Right hindlimb (tissue), 1 donor: ENCODE data around the gene CDKN2C.
"Not testable (repeated sequence)": the region's sequence is repeated elsewhere in the genome, so short reads cannot be mapped to it uniquely, and the experiment has no call there.

Source experiments
- DNase-seq: peaks from one replicate; pipeline ENCODE4 v3.0.0-alpha.2; 2018

The CDKN2C gene

DNA sequence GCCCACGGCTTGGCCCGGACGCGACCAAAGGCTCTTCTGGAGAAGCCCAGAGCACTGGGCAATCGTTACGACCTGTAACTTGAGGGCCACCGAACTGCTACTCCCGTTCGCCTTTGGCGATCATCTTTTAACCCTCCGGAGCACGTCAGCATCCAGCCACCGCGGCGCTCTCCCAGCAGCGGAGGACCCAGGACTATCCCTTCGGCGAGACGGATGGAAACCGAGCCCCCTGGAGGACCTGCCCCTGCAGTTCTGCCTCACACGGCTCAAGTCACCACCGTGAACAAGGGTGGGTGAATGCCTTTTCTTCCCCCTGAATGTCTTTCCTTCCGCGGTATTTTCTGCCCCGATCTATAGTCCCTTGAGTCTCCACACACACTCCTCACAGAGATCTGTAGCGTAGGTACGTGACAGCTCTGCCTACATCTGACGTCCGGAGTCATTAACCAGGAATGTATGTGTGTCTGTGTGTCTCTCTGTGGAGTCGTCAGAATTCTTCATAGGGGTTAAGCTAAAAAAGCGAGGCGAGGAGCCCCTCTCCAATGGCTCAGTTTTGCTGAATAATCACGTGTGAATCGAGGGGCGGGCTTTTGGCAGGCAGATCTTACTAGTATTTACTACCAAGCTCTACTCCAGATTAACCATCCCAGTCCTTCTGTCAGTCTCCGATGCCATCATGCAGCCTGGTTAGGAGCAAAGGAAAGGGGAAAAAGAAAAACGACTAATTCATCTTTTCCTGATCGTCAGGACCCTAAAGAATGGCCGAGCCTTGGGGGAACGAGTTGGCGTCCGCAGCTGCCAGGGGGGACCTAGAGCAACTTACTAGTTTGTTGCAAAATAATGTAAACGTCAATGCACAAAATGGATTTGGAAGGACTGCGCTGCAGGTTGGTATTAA is at the start of gene CDKN2C:
TSS of gene CDKN2C (plus strand) at position 635 of the 898 bp plus-strand sequence. CDS start at position 759, 124 bp downstream.
- DNase-seq: peak; percentile 79

DNA sequence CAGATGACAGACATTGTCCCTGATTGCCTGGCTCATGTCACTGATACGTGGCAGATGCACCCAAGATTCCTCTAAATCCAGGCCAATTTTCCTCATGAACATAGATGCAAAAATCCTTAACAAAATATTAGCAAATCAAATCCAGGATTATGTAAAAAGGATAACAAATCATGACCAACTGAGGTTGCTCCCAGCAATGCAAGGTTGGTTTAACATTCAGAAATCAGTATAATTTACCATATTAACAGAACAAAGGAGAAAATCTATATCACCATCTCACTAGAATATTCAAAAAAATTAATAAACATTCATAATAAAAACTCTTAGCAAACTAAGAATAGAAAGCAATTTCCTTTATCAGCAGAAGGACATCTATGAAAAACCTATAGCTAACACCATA is 49.6 kb upstream of the CDKN2C start:
- DNase-seq: no peak

DNA sequence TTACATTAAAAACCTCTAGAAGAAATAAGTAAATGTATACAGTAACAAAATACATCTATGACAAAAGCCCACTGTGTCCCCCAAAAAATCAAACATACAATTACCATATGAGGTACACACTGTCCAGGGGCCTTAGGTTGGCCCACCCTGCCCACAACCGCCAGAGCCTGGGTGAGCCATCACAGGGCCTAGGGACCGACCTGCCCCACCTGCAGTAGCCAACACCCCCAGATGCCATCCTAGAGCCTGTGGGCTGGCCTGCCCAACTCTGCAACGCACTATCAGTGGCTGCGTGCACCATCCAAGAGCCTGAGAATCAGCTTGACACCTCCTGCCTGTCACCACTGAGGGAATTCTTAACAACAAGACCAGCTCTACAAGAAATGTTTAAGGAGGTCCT is 49.0 kb upstream of the CDKN2C start:
- DNase-seq: no peak

DNA sequence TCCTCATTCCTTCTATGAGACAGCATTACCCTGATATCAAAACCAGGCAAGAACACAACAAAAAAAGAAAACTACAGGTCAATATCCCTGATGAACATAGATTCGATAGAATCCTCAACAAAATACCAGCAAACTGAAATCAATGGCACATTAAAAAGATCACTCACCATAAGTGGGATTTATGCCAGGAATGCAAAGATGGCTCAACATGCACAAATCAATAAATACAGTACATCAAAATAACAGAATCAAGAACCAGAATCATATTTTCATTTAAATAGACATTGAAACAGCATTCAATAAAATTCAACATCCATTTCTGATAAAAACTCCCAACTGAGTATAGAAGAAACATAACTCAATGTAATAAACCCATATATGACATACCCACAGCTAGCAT is 46.5 kb upstream of the CDKN2C start:
- DNase-seq: no peak

DNA sequence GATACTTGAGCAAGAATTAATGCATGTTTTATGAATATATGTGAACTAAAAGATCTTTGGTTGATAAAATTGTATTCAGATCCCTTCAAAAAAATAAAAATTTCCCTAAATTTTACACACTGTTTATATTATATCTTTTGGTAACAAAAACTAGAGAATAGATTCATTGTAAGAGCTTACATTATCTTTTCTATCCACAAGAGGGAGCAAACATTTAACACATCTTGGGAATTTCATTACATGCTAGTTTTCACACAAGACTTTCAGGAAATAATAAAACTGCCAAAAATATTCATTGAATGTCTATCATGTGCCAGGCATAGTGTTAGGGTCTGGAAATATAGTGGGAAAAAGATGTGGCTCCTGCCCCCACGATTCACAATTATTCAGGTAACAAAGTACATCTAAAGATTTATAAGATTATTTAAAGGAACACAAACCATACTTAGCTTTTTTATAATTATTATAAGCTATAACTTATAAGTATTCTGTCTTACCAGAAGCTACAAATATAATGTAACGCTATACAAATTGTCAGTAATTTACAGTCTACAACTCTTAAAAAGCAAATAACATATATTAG is 40.6 kb upstream of the CDKN2C start:
- no peak for DNase-seq

DNA sequence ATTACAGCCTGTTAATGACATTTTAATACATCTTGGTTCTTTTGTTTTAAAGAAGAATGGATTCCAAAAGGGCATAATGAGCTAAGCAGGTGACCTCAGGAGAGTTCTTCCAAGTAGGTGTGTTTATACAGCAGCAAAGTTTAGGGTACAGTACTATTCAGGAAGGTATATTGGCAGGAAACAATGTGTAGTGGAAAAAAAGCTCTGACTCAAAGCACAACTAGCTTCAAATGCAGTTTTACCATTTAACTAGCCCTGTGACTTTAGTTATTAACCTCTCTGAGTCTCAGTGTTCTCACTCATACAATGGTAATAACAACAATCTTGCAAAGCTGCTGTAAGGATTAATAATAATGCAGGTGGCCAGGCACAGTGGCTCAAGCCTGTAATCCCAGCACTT is 39.9 kb upstream of the CDKN2C start:
- no peak for DNase-seq

DNA sequence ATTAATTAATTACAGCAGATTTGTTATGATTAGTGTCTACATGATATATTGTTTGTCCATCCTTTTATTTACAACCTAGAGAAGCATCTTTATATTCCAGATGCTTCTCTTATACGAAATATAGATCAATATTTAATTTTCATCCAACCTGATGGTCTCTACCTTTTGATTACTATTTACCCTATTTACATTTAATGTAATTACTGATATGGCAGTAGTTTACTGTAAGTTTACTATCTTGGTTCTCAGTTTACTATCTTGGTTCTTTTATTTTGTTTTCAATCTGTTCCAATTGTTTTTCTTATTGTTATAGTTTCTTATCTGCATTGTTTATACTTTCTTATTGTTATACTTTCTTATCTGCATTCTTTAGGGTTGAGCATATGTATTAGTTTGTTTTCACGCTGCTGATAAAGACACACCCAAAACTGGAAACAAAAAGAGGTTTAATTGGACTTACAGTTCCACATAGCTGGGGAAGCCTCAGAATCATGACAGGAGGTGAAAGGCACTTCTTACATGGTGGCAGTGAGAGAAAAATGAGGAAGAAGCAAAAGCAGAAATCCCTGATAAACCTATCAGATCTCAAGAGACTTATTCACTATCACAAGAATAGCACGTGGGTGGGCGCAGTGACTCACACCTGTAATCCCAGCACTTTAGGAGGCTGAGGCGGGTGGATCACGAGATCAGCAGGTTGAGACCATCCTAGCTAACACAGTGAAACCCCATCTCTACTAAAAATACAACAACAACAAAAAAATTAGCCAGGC is 38.9 kb upstream of the CDKN2C start:
- no peak for DNase-seq

DNA sequence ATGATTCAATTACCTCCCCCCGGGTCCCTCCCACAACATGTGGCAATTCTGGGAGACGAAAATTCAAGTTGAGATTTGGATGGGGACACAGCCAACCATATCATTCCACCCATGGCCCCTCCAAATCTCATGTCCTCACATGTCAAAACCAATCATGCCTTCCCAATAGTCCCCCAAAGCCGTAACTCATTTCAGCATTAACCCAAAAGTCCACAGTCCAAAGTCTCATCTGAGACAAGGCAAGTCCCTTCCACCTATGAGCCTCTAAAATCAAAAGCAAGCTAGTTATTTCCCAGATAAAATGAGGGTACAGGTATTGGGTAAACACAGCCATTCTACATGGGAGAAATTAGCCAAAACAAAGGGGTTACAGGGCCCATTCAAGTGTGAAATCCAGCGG is 38.0 kb upstream of the CDKN2C start:
- DNase-seq: not testable (repeated sequence)

DNA sequence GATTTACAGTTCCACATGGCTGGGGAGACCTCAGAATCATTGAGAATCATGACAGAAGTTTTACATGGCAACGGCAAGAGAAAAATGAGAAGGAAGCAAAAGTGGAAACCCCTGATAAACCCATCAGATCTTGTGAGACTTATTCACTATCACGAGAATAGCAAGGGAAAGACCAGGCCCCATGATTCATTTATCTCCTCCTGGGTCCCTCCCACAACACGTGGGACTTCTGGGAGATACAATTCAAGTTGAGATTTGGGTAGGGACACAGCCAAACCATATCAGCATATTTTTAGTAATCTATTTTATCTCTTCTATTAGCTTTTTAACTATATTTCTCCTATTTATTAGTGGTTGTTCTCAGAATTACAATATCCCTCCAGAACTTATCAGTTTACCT is 36.3 kb upstream of the CDKN2C start:
- DNase-seq: not testable (repeated sequence)

DNA sequence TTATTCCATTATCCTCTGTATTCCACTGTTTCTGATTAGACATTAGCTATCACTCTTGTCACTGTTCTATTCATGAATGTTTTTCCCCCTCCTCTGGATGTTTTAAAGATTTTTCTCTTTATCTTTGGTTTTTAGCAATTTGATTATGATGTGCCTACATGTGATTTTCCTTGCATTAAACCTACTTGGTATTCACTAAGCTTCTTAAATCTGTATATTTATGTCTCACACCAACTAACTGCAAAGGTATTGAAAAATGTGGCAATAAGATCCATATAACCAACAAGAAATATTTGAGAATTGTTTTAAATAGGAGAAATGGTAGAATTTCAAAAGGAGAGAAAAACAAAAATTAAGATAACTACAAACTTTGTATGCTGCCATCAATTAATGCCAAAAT is 35.2 kb upstream of the CDKN2C start:
- no peak for DNase-seq

DNA sequence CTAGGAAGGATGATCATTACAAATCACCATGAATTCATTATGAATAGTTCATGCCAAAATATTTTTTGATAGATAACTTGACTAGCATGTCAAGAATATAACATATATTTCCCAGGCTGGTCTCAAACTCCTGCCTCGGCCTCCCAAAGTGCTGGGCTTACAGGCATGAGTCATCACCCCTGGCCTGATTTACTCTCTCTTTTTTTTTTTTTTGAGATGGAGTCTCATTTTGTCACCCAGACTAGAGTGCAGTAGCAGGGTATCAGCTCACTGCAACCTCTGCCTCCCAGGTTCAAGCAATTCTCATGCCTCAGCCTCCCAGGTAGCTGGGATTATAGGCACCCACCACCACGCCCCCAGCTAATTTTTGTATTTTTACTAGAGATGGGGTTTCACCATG is 34.8 kb upstream of the CDKN2C start:
- DNase-seq: not testable (repeated sequence)

DNA sequence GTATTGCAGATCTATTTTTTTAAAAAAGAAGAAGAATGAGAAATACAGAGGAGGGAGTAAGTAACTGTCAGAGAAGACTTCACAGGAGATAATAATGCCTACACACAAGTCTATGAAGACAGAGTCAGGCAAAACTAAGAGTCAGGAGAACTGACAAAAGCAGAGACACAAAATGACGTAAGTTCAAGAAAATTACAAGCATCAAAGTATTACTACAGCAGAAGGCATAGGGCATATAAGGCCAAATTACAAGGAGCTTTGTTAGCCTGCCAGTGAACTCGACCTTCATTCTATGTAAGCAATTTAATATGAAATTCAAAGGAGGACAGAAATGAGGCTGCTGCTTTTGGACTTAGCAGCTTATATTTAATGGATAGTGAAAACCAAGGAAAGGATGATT is 33.7 kb upstream of the CDKN2C start:
- DNase-seq: no peak

DNA sequence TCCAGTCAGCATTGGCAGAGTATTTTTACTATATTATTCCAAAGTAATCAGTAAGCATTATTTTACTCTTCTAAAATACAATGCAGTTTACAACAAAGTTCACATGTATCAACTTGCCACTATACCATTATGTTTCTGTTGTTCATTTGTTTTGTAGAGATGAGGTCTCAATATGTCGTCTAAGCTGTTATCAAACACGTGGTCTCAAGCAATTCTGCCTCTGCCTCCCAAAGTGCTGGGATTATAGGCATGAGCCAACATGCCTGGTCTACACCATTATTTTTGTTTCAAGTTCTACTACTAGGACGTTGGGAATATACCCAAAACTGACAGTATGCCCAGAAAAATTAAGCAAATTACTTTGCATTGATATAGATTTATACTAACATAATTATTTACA is 29.8 kb upstream of the CDKN2C start:
- DNase-seq: no peak

DNA sequence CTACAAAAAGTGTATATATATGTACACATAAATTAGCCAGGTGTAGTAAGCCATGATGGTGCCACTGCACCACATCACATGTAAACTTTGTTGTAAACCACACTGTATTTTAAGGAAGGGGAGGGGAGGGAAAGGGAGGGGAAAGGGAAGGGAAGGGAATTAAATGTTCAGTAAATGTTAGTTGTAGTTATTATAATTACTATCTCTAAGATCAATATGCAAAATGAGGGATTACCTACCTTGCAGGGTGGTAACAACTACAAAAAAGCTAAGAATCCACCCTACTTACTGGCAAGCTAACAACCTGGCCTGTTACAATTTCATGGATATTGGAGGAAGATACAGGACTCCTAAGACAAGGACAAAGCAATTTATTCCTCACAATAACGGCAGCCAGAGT is 27.7 kb upstream of the CDKN2C start:
- no peak for DNase-seq

DNA sequence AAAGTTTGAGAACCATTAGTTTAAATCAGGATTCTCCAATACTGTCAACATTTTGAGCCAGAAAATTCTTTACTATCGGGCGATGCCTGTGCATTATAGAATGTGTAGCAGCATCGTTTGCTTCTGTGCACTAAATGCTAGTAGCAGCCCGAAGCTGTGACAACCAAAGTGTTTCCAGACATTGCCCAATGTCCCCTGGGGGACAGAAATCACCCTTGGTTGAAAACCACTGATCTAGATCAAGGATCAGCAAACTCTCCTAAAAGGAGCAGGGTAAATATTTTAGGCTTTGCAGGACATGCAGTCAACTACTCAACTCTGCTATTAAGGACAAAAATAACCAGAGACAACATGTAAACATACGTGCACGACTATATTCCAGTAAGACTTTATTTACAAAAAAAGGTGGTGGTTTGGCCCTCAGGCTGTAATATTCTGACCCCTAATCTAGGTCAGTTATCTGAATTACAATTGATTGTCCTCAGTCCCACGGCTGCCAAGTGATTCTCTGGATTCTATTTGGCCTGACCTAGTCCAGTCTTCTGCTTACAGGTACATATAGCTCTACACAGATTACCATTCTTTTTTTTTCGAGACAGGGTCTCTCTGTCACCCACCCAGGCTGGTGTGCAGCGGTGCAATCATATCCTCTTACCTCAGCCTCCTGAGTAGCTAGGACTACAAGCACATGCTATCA is 20.6 kb upstream of the CDKN2C start:
- DNase-seq: no peak

DNA sequence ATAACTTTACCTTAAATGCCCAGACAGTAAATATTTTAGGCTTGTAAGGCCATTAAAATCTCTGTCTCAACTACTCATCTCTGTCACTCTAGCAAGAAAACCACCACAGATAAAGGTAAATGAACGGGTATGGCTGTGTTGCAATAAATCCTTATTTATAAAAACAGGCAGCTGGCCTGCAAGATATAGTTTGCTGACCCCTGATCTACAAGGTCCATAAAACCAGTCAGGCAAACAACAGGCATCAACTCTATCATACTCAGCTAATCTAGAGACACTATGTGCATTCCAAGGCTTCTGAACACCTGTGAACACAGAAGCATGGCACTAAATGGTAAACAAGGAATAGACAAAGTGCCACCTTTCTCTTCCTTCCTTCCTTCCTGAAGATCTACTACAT is 19.6 kb upstream of the CDKN2C start:
- no peak for DNase-seq

DNA sequence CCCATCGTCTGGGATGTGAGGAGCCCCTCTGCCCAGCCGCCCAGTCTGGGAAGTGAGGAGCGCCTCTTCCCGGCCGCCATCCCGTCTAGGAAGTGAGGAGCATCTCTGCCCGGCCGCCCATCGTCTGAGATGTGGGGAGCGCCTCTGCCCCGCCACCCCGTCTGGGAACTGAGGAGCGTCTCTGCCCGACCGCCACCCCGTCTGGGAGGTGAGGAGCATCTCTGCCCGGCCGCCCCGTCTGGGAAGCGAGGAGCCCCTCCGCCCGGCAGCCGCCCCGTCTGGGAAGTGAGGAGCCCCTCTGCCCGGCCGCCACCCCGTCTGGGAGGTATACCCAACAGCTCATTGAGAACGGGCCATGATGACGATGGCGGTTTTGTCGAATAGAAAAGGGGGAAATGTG is 17.5 kb upstream of the CDKN2C start:
- DNase-seq: not testable (repeated sequence)

DNA sequence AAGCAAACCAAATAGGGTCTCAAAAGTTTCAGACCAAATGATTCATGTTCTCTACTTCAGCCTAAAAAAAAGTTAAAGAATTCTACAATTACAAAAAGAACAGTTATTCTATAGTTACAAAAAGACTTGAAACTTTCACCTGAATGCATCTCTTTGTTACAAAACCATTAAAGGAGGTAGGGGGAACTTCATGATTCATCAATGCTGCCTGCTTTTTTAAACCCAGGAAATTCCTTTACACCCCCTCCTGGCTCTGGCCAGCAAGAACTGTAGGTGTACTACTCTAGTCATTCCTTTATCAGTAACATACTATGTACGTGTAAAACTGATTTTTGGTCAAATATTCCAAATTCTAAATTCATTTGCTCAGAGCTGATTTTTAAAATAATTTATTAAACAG is 14.9 kb upstream of the CDKN2C start:
- no peak for DNase-seq

DNA sequence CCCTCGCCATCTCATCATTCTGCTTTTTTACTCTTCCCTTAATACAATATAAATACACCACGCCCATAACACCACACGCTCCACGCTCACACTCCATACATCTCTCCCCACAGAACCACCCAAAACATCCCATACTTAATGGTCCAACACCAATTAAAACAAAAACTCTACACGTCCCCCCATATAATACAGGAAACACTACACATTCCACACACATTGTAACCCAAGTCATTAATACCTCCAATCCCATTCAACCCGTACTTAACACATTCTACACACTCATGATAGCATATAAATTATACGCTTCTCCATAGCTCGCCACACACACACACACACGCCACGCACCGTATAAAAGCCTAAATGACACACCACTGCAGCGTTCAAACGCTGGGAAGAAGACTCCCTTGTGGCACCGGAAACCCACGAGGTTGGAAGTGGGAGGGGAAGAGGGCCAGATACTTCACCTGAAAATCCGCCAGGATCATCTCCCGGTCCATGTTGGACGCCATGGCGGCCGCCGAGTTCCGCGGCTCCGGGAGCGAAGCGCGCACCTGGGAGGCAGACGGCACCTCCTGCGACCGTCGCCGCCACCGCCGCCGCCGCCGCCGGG is 10.6 kb upstream of the CDKN2C start:
- DNase-seq: peak; percentile 23

DNA sequence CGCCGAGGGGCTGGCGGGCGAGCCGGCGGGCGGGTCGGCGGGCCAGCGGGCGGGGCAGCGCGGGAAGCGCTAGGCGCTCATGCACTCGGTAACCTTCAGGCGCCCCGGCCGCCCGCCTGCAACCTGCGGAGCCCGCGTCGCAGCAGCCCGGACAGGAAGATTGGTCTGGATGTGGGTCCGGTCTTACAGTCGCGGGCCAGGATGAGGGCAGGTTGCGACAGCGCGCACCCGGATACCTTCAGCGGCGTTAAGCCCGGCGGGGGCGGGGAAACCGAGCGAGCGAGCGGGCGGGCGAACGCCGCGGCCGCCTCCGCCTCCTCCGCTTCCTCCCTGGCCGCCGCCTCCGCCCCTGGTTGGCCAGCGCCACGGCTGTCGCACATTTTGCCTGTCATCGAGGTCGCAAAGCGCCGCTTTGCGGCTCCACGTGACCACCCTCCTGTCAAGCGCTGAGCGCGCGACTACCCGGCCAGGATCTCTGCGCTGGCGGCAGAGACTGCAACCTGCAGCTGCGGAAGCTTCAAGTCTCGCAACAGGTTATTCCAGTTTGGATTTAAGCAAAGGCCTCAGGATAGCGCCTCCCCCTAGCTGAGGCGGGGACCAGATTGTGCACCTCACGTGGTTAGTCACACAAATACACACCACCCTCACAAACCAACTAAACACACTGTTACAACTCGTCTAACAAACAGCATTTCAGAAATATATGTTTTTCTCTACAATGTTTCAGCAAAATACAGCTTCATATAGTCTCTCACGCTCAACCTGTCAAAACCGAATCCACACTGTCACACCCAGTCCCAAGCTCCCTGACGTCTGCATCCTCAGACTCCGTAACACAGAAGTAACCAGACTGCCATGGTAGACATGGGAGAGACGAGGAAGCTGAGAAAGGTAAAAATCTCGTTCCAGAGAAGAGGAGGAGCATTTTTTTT is 9.9 kb upstream of the CDKN2C start, which contains the start of gene FAF1:
TSS of gene FAF1 (minus strand) at position 355 of the 932 bp plus-strand sequence. CDS start 456 bp downstream, outside the sequence.
- DNase-seq: peak; percentile 98

DNA sequence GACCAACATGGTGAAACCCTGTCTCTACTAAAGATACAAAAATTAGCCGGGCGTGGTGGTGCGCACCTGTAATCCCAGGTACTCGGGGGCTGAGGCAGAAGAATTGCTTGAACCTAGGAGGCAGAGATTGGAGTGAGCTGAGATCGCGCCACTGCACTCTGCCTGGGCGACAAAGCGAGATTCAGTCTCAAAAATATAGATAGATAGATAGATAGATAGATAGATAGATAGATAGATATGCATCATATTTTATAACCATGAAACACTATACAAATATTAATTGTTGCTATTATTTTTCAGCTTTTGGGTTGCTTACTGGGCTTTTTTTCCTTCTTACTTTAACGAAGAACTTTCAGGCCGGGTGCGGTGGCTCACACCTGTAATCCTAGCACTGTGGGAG is 5.2 kb upstream of the CDKN2C start:
- DNase-seq: no peak
